ENCODE measurements around the gene AFAP1L2.

Gene AFAP1L2

DNA sequence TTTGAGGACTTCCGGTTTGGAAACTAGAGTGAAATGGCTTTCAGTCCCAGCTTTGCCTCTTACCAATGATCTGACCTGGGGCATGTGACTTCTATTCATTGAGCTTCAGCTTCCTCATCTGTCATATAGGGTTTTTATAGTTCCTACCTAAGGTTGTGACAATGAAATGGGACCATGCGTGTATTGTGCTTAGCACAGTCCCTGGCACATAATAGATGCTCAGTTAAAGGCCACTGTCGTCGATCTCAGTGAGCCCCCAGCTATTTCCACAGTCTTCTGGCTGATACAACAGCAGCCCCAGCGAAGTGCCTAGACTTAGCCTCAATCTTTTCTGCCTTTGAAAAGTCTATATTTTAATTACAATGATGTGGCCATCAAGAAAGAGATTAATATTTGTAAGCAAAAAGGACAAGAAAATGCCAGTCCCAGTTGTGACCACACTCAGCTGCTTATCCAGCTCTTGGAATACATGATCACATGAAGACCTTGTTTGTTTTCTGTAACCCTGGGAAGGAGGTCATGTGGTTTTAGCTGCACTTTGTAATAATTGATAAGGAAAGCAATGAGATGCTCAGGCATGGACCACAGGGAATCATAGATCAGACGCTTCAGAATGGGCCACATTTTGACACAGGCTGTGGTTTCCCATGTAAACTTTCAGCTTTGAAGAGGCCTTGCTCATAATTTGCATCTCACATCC, 120.6 kb downstream of the AFAP1L2 start:
- FAIRE-seq = no peak

GRCh38 chr10:114283091-114283490, 121.2 kb downstream of the AFAP1L2 start:
- no peak for FAIRE-seq

- no peak for FAIRE-seq
Measured at GRCh38 chr10:114282526-114282925, 121.8 kb downstream of the AFAP1L2 start.

DNA sequence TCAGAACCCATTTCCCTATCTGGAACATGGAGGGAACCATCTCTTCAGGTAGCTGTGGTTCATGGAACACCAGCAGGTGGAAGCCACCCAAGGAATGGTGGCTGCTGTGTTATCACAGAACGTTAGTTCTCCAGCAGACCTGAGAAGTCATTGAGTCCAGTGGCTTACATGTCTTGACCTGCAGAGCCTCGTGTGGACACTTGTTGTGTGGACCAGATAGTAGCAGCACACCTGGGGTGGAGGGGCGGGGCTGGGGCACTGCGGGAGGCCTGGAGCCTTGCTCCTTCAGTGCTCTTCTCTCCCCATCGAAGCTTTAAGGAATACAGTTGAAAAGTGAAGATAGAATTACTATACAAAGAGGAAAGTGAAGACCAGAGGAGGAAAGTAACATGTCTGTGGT, 122.8 kb downstream of the AFAP1L2 start:
- FAIRE-seq = no peak

DNA sequence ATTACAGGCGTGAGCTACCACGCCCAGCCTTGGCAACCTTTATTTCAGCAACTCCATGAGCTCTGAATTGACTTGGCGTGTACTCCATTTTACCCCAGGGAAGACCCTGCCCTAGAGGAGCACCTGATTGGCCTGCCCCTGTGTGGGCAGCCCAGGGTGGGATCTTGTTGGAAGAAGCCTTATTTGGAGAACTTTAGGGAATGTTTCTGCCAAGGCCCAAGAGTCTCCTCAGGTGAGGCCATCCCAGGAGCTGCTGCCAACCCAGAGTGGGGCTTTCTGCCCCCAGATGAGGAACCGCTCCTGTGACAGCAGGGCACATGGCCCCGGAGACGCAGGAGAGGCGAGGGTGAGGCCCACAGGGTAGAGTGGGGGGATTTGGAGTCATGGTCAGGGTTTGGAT, 123.3 kb downstream of the AFAP1L2 start:
- FAIRE-seq = no peak

- FAIRE-seq = no peak
Measured at GRCh38 chr10:114279901-114280644, 124.2 kb downstream of the AFAP1L2 start.

DNA sequence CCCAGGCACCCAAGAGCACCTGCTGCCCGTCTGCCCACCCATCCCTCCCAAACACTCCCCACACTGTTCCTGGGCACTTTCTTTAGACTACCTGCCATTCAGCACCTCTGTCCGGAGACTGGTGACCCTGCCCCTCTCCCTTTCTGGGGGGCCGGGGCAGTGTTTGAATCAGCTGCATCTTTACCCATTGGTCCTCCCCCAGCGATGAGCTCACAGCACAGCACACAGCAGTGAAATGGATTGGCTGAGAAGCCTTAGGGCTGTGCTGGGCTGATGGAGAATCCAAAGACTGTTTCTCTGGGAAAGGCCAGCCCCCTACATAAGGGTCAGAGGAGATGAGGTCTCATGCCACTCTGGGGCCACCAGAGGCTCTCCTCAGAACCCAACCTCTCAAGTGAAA, 125.0 kb downstream of the AFAP1L2 start:
- no peak for FAIRE-seq

DNA sequence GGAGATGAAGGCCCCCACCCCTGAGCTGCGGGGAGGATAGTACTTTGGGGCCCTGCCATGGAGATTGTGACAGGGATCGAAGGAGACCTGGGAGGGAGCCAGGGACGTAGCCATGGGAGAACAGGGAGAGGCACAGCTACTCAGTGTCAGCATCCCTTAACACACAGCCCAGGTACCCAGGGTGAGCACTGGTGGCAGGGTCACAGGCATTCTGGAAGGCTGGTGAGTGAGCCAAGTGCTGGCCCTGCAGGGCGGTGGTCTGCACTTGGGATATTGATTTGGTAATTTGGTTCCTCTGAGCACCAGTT, 125.5 kb downstream of the AFAP1L2 start:
- FAIRE-seq = no peak

- no peak for FAIRE-seq
Measured at GRCh38 chr10:114278140-114278883, 126.0 kb downstream of the AFAP1L2 start.

DNA sequence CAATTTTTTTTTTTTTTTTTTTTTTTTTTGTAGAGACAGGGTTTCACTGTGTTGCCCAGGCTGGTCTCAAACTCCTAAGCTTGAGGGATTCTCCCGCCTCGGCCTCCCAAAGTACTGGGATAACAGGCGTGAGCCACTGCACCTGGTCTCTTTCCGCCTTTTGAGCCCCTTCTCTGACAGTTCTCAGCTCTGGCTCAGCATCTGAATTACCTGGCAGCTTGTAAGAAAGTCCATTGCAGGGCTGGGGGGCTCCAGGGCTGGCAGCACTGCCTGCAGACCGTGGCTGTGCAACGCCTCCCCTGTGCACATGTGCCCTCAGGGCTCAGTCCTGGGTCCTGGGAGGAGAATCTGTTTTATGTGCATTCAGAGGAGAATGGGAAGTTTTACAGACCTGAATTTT, 127.6 kb downstream of the AFAP1L2 start:
- no peak for FAIRE-seq

DNA sequence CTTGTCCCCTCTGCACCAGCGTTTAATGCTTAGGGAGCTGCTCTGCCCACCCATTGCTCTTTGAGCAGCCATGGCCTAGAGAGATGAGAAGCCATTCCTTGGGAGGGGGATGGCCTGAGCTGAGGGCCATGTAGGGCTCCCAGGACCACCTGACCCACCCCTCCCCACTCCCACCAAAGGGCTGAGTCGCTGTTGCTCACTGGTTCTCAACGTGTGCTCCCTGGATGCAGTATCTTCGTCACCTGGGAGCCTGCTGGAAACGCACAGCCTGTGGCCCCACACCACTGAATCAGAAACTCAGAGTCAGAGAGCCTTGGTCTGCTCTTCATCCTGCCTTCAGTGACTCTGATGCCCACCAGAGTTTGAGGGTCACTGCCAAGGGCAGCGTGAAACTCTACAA, 128.2 kb downstream of the AFAP1L2 start:
- FAIRE-seq = no peak

- no peak for FAIRE-seq
Measured at GRCh38 chr10:114274616-114275453, 129.5 kb downstream of the AFAP1L2 start.

GRCh38 chr10:114273910-114274309, 130.4 kb downstream of the AFAP1L2 start:
- FAIRE-seq = no peak

- FAIRE-seq = no peak
Measured at GRCh38 chr10:114272696-114273095, 131.6 kb downstream of the AFAP1L2 start.

DNA sequence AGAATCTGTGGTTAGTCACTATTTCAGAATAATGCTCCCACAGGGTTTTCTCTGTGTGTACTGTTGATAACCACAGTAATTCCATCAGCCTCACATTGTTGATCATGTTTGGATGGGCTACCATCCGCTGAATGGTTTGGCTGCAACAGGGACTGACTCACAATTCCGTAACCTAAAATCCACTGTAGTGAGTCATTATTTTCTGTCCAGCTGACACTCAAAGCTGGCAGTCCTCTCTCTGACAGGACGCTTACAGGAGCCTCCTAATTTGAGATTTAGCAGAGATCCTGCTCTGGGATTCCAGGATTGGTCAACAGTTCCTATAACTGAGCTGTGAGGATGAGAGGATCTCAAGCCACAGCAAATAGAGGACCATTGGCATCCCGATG, 132.5 kb downstream of the AFAP1L2 start:
- FAIRE-seq = no peak

GRCh38 chr10:114271075-114271778, 133.1 kb downstream of the AFAP1L2 start:
- no peak for FAIRE-seq

DNA sequence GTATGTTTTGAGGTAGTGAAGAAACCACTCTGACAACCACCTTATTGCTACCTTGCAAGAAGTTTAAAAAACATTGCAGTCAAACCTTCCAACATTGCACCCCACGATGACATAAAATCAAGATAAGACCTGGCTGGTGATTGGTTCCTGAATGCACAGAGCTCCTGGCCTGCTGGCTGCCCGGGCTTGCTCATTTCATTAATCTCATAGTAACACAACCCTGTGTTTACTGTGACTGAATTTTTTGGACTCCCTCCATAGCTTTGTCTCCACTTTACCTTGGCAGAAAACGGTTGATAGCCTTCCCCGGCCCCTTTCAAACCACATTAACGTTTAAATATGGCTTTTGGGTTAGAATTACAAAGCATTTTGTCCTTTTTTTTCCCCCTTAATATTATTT, 137.8 kb downstream of the AFAP1L2 start:
- no peak for FAIRE-seq

DNA sequence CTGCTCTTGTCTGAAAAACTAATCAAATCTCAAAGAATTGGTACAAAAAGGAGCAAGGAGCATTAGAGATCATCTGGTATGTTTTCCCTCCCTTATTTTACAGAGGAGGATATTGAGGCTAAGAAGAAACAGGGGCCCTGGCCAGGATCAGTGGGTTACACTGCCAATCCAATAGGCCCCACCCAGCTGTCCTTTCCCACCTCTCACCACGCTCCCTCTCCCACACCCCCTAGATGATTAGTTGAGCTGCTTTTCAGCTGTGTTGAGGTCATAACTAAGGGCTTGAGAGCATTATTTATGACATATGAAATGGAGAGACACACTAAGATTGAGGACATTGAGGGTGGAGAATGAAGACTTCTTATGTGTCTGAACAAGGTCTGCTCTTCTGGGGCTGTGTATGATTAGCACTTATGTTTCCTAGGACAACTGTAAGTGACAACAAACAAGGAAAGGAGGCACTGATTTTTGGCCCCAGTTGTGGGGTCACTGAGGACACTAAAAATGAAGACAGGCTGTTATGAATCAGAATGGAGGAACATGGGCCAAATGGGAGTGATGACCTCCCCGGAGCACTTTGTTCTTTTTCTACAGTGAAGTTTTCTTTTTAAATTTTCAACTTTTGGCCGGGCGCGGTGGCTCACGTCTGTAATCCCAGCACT, 138.8 kb downstream of the AFAP1L2 start:
- no peak for FAIRE-seq

DNA sequence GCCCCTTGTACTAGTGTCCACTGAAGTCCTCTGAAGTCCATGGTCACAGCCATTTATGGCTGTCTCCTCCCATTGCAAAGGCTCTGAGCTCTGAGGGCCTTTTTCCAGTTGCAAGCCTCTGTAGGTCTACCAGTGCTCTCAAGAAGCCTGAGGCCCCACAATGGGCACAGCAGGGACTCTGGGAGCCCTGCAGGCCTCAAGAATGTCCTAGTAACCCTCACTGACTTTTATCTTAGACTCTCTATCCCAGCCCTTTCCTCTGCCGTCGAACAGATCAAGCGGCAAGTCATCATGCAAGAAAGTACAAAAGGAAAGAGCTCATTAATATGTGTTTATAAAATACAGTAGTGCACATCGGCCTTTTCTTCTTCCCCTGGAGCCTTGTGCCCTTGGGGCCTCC, 141.8 kb downstream of the AFAP1L2 start:
- no peak for FAIRE-seq

DNA sequence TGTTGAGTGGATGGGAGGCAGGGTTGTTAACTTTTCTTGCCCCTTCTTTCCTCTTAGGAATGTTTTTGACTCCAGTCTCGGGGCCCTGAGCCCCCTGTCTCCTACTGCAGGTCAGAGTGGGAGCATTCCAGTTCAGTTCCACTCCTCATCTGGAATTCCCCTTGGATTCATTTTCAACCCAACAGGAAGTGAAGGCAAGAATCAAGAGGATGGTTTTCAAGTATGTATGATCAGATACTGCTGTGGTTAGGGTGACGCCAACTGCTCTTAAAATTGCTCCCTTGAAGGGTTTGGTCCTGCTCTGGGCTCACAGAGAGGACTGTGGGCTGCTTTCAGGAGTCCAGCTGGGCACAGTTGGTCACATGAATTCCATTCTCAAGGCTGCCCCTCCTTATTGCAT, 143.2 kb downstream of the AFAP1L2 start:
- no peak for FAIRE-seq

- FAIRE-seq = no peak
Measured at GRCh38 chr10:114260366-114260765, 143.9 kb downstream of the AFAP1L2 start.

- FAIRE-seq = no peak
Measured at GRCh38 chr10:114259824-114260223, 144.5 kb downstream of the AFAP1L2 start.

Data from G401.6 (cell line).